Measurements from ENCODE around the gene DNAH3. TPM values are rescaled to one million over a fixed set of nuclear protein-coding genes. Genes with fewer than 3 reads are reported as not detected.

The DNAH3 gene
- total and polyA plus RNA-seq, 2 of the 13 experiments (the other 11 are each of a cell fraction or from before 2014, with no cell fraction given) = 0.07 to 0.08 TPM

- TF ChIP-seq ZSCAN12 (CRISPR knock-in tag; IDR thresholded peaks at IDR 0.05) (no peak), TCF12 (IDR thresholded peaks at IDR 0.05) (no peak), TCF12 (CRISPR knock-in tag; IDR thresholded peaks at IDR 0.05) (no peak), YEATS4 (CRISPR knock-in tag; IDR thresholded peaks at IDR 0.05; ENCODE audit: borderline replicate concordance) (no peak), ZNF276 (CRISPR knock-in tag; IDR thresholded peaks at IDR 0.05; ENCODE audit: low read depth) (no peak), ZSCAN25 (CRISPR knock-in tag; IDR thresholded peaks at IDR 0.05) (no peak), MEIS1 (CRISPR knock-in tag; IDR thresholded peaks at IDR 0.05; ENCODE audit: borderline replicate concordance) (no peak), ZNF609 (CRISPR knock-in tag; IDR thresholded peaks at IDR 0.05; ENCODE audit: borderline replicate concordance) (no peak), BRCA1 (CRISPR knock-in tag; IDR thresholded peaks at IDR 0.05) (no peak), HMG20B (CRISPR knock-in tag; conservative IDR thresholded peaks at IDR 0.05) (no peak), ZKSCAN1 (IDR thresholded peaks at IDR 0.05; ENCODE audit: low read length) (no peak), ZMAT5 (CRISPR knock-in tag; IDR thresholded peaks at IDR 0.05; ENCODE audit: borderline replicate concordance, low read depth) (no peak), RBAK (CRISPR knock-in tag; IDR thresholded peaks at IDR 0.05) (no peak), RNF2 (conservative IDR thresholded peaks at IDR 0.05; ENCODE audit: low read depth) (no peak), CSRNP2 (CRISPR knock-in tag; conservative IDR thresholded peaks at IDR 0.05; ENCODE audit: low read depth) (no peak), REXO4 (CRISPR knock-in tag; IDR thresholded peaks at IDR 0.05; ENCODE audit: borderline replicate concordance) (no peak), NRL (CRISPR knock-in tag; IDR thresholded peaks at IDR 0.05; ENCODE audit: borderline replicate concordance) (peak; percentile 55; the same call in 1 of the 2 replicates), ZNF570 (CRISPR knock-in tag; IDR thresholded peaks at IDR 0.05; ENCODE audit: borderline replicate concordance) (no peak)
These were observed 17.4 kb upstream of the DNAH3 start (continued) for GRCh38 chr16:21167929-21168602.

Data from HepG2 (cell line).